T-helper 9 cell (primary cell): ENCODE results near the gene RPS17.
"Not testable (repeated sequence)": the region's sequence is repeated elsewhere in the genome, so short reads cannot be mapped to it uniquely, and the experiment has no call there.

Source experiments
- DNase-seq: peaks from one replicate; pipeline ENCODE4 v3.0.0-alpha.2; 2020

RPS17 gene

DNA sequence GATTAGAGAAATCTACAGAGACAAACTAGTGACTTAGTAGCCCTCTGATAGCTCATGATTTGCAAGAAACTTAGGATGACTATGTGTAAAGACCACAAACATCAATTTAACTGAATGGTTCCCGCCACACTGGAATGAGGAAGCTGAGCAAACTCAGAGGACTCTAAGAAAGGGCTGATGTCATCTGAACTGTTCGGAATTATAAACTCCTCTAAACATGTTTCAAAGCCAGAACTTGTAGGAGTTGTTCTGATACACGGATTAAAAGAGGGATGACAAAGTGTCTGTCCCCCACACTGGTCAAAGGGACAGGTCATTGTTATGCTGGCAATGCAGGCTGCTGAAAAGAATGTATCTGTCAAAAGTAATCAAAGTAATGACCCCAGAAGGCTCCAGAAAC, 34.4 kb downstream of the RPS17 start:
- DNase-seq: not testable (repeated sequence)

DNA sequence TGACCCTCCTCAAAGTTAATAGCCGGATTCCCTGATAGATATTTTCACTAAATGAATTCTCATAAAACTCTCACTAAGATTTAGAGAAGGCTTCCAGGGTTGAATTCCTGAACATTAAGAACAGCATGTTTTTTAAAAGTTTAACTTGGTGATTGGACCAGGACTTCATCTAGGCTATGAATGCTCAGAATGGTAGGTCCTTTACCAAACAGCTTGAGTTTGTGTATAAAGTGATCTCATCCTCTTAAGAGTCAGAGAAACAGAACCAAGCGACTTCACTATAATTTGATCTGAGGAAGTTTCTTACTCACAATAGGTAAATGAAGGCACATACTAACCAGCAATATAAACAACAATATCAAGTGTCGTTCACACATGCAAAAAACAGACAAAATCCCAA, 36.2 kb downstream of the RPS17 start:
- DNase-seq: not testable (repeated sequence)

DNA sequence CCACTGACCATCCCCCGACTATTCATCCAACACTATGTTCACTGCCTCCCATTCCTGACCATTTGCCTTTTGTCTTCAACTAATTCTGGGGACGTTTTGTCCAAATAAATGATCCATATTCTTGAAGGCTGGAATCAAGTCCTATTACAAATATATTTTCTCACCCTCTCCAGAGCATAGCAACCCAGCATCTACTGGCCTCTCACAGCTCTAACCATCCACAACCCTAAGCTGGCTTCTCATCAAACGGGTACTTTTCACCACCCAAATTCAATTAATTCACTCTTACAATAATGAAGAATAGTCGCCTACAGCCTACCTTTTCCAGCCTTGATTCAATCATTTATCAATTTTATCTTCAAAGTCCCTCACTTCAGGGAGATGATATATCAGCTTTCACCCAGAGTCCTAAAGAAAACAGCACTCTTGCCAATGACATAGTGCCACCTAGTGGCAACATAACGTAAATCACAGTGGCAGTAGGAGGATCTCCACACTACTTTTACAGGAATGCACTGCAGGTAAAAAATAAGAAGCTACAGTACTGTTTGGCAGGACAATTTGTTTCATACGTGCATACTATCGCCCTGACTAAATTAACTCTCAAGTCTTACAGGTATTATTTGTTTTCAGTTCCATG, 37.4 kb downstream of the RPS17 start:
- not testable (repeated sequence) for DNase-seq

DNA sequence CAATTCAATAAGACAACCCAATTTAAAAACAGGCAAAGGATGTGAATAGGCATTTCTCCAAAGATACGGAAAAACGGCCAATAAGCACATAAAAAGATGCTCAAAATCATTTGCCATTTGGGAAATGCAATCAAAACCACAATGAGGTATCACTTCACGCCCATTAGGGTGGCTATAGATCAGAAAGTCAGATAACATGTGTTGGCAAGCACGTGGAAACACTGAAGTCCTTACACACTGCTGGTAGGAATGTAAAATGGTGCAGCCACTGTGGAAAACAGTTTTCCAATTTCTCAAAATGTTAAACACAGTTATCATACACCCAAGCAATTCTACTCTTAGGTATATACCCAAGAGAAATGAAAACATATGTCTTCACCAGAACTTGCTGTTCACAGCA, 39.5 kb downstream of the RPS17 start:
- DNase-seq: not testable (repeated sequence)

DNA sequence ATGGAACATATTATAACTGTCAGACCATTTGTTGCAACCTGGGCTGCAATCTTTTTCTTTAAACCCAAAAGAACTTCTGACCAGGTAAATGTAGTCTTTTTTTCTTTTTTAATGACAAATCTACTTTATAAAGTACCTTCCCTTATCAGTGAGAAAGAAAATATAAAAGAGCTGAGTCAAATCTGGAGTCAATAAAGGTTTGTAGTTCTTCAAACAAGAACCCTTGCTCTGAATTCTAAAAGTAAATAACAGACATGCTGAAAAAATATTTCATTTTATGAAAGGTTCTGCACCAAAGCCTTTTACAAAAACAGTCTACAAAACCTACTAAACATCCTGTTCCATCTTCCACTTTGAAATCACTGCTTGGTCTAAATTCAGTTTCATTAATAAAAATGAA, 42.3 kb downstream of the RPS17 start:
- DNase-seq: not testable (repeated sequence)

DNA sequence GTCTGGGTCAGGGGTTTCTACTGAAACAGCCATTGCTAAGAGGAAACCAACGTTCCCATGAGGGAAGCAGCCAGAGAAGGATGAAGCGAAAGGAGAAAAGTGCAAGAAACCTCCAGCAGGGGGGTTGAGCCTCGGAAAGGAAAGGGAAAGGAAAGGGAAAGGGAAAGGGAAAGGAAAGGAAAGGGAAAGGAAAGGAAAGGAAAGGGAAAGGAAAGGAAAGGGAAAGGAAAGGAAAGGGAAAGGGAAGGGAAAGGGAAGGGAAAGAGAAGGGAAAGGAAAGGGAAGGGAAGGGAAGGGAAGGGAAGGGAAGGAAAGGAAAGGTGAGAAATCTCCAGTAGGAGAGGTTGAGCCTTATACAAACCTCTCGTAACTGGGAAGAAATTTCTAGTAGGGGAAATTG, 52.0 kb downstream of the RPS17 start:
- not testable (repeated sequence) for DNase-seq

DNA sequence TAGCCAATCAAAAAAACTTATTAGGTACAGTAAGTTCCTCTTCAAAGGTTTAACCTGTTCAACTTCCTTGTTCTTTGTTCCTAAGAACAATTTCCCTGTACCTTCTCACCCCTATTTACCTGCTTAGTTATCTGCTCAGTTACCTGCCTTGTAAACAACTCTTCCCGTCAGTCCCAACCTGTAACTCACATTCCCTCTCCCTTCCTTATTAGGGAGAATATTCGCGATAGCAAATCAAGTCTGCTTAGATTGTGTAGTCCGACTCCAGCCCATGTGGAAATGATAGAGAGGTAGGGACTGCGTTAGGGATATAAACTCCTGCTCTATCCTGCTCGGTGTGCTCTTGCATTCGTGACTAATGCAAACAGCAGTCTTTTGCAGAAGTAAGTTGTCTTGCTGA, 53.2 kb downstream of the RPS17 start:
- DNase-seq: not testable (repeated sequence)
